Hepatocyte (in vitro differentiated cells): ENCODE measurements around the gene ADIRF. TPM values are rescaled to one million over a fixed set of nuclear protein-coding genes. Genes with fewer than 3 reads are reported as not detected.
"Not testable (repeated sequence)": the region's sequence is repeated elsewhere in the genome, so short reads cannot be mapped to it uniquely, and the experiment has no call there.

Experiments
- DNase-seq: peaks from one replicate; pipeline ENCODE4 v3.0.0-alpha.2; 2016; ENCODE audit warnings: low spot score
- H2AFZ ChIP-seq: fragments of 200-600 bp; sonication (generic); 2 replicates; pipeline ENCODE4 v1.6.0; 2016; ENCODE audit warnings: antibody characterized with exemption, mild to moderate bottlenecking
- H3K27ac ChIP-seq: fragments of 200-600 bp; sonication (generic); 2 replicates; pipeline ENCODE4 v1.5.1; 2016; ENCODE audit warnings: mild to moderate bottlenecking
- H3K27me3 ChIP-seq: fragments of 200-600 bp; sonication (generic); 2 replicates; pipeline ENCODE4 v1.6.1; 2016
- H3K36me3 ChIP-seq: fragments of 200-600 bp; sonication (generic); replicated peaks from 2 replicates; pipeline ENCODE4 v1.5.1; 2016; ENCODE audit warnings: low read depth; ENCODE audit not compliant: insufficient read depth
- H3K4me1 ChIP-seq: fragments of 200-600 bp; sonication (generic); 2 replicates; pipeline ENCODE4 v1.5.1; 2016; ENCODE audit warnings: mild to moderate bottlenecking, moderate library complexity; ENCODE audit not compliant: insufficient read depth
- H3K4me2 ChIP-seq: fragments of 200-600 bp; sonication (generic); 2 replicates; pipeline ENCODE4 v1.6.0; 2016
- H3K4me3 ChIP-seq: fragments of 200-600 bp; sonication (generic); 2 replicates; pipeline ENCODE4 v1.5.1; 2016; ENCODE audit warnings: mild to moderate bottlenecking
- H3K79me2 ChIP-seq: fragments of 200-600 bp; sonication (generic); 2 replicates; pipeline ENCODE4 v1.6.0; 2017; ENCODE audit warnings: mild to moderate bottlenecking
- H3K9me2 ChIP-seq: fragments of 200-600 bp; sonication (generic); replicated peaks from 2 replicates; pipeline ENCODE4 v1.6.0; 2017; ENCODE audit warnings: mild to moderate bottlenecking; ENCODE audit not compliant: insufficient read depth
- H3K9me3 ChIP-seq: fragments of 200-600 bp; sonication (generic); 2 replicates; pipeline ENCODE4 v1.5.1; 2016; ENCODE audit warnings: low read depth, mild to moderate bottlenecking
- H4K20me1 ChIP-seq: fragments of 200-600 bp; sonication (generic); 2 replicates; pipeline ENCODE4 v1.6.0; 2016; ENCODE audit warnings: mild to moderate bottlenecking; ENCODE audit not compliant: insufficient read depth, poor library complexity, severe bottlenecking
- EZH2 ChIP-seq: fragments of 200-600 bp; sonication (generic); IDR thresholded peaks from 2 replicates; pipeline ENCODE4 v1.6.1; 2016; ENCODE audit warnings: antibody characterized with exemption, mild to moderate bottlenecking, borderline replicate concordance
- EZH2phosphoT487 ChIP-seq: fragments of 200-600 bp; sonication (generic); IDR thresholded peaks from one replicate; pipeline ENCODE4 v1.6.1; 2018; ENCODE audit warnings: antibody characterized with exemption, mild to moderate bottlenecking, low read depth, moderate library complexity; ENCODE audit not compliant: unreplicated experiment, severe bottlenecking
- WGBS: methylation state at CpG from one replicate; pipeline ENCODE4 v1.1.6; 2016; ENCODE audit warnings: low lambda C conversion rate; ENCODE audit errors: missing lambda C conversion rate; 5-methylcytosine and 5-hydroxymethylcytosine counted together
- polyA plus RNA-seq: library from polyadenylated mRNA; unstranded; fragments of >200 nt; fragmentation: Nextera tagmentation; extraction: Ambion mirVana; gene quantifications from 2 replicates; pipeline ENCODE4 v1.2.1, GENCODE V29; 2016
- total RNA-seq: library from RNA; depleted of rRNA; stranded (reverse); fragments of >200 nt; gene quantifications from 2 replicates; pipeline ENCODE4 v1.2.3, GENCODE V29; 2014
- TF ChIP-seq, protein P1 (sequence below): fragments of 200-600 bp; sonication (generic); IDR thresholded peaks from 2 replicates; pipeline ENCODE4 v1.5.1; 2016; ENCODE audit warnings: antibody characterized with exemption, mild to moderate bottlenecking; ENCODE audit not compliant: poor library complexity

The ADIRF gene
- total and polyA plus RNA-seq, 2 experiments from 2014 or later, result not detected

- Histone ChIP-seq H3K79me2 (no peaks in the 10 kb centered on the region), H2AFZ (no peak overlapping the region), H3K4me3 (no peak overlapping the region), H3K36me3 (no peaks in the 10 kb centered on the region), H3K27me3 (no peaks in the 10 kb centered on the region), H3K9me2 (no peaks in the 10 kb centered on the region), H3K4me1 (no peaks in the 10 kb centered on the region), H4K20me1 (no peaks in the 10 kb centered on the region), H3K4me2 (no peak overlapping the region), H3K27ac (no peak overlapping the region), H3K9me3 (no peaks in the 10 kb centered on the region)
- WGBS, result 79% methylated on average over 6 of the region's 6 CpGs
- DNase-seq, result no peak
- TF ChIP-seq EZH2phosphoT487 (no peak), EZH2 (no peak)
- TF ChIP-seq, protein P1, sequence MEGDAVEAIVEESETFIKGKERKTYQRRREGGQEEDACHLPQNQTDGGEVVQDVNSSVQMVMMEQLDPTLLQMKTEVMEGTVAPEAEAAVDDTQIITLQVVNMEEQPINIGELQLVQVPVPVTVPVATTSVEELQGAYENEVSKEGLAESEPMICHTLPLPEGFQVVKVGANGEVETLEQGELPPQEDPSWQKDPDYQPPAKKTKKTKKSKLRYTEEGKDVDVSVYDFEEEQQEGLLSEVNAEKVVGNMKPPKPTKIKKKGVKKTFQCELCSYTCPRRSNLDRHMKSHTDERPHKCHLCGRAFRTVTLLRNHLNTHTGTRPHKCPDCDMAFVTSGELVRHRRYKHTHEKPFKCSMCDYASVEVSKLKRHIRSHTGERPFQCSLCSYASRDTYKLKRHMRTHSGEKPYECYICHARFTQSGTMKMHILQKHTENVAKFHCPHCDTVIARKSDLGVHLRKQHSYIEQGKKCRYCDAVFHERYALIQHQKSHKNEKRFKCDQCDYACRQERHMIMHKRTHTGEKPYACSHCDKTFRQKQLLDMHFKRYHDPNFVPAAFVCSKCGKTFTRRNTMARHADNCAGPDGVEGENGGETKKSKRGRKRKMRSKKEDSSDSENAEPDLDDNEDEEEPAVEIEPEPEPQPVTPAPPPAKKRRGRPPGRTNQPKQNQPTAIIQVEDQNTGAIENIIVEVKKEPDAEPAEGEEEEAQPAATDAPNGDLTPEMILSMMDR, result no peak
These were observed 30.7 kb upstream of the ADIRF start for GRCh38 chr10:86937502-86938154.

DNA sequence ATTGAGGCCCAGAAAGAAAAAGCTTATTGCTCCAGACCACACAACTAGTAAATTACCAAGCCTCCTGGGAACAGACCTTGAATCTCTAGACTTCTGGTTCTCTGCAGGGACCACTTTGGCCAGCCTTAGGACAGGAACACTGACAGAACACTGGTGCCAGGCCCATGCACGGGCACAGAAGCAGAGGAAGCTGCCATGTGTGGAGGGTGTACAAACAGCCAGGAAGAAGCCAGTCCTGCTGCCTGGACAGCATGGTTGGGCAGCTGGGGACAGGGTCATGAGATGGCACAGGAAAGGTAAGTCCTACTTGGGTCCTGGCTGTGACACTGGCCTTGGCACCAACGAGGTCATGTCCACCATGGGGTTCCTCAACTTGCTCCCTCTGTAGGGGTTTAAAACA lies 30.0 kb upstream of the ADIRF start:
- Histone ChIP-seq H3K27me3 (no peaks in the 10 kb centered on the region), H4K20me1 (no peaks in the 10 kb centered on the region), H3K4me3 (no peak overlapping the region), H3K4me2 (no peak overlapping the region), H3K9me3 (no peaks in the 10 kb centered on the region), H3K27ac (no peak overlapping the region), H3K9me2 (no peaks in the 10 kb centered on the region), H2AFZ (no peak overlapping the region), H3K79me2 (no peaks in the 10 kb centered on the region), H3K36me3 (no peaks in the 10 kb centered on the region), H3K4me1 (no peaks in the 10 kb centered on the region)
- WGBS, result 94% methylated on average over 2 of the region's 2 CpGs
- DNase-seq, result no peak
- no peak for TF ChIP-seq EZH2phosphoT487
- no peak for TF ChIP-seq EZH2
- TF ChIP-seq, protein P1, result no peak

GRCh38 chr10:86940076-86940475 lies 28.2 kb upstream of the ADIRF start:
- not testable (repeated sequence) for H3K4me1 ChIP-seq, H3K27ac ChIP-seq, H2AFZ ChIP-seq, H3K79me2 ChIP-seq, DNase-seq, H3K4me3 ChIP-seq, H4K20me1 ChIP-seq, H3K27me3 ChIP-seq, H3K36me3 ChIP-seq, H3K9me2 ChIP-seq, H3K9me3 ChIP-seq
- WGBS, result 97% methylated on average over 16 of the region's 16 CpGs
- H3K4me2 ChIP-seq, result peak overlapping the region; percentile 80

DNA sequence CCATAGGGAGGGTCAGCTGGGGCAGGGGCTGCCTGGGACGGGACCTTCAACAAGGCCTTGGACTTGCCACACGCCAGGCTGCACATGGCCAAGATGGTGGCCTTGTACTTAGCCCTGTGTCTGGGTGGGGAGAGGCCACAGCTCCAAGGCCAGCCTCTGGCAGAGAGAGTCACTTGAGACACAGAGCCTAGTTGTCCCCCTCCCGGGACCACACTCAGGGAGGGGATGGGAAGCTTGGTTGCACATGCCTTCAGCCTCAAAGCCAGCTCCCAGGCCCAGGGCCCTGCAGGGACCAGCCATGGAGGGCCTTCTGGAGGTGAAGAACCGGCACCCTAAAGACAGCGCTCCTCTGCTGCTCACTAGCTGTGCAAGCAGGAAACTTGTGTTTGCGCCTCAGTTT lies 27.6 kb upstream of the ADIRF start:
- Histone ChIP-seq H3K36me3 (no peaks in the 10 kb centered on the region), H3K9me3 (no peaks in the 10 kb centered on the region), H4K20me1 (no peaks in the 10 kb centered on the region), H3K9me2 (no peaks in the 10 kb centered on the region), H3K79me2 (no peaks in the 10 kb centered on the region), H3K4me2 (no peak overlapping the region), H3K4me3 (no peak overlapping the region), H3K27ac (no peak overlapping the region), H3K27me3 (no peaks in the 10 kb centered on the region), H2AFZ (no peak overlapping the region), H3K4me1 (no peaks in the 10 kb centered on the region)
- 94% methylated on average over 6 of the region's 6 CpGs for WGBS
- no peak for DNase-seq
- TF ChIP-seq EZH2phosphoT487 (no peak), EZH2 (no peak)
- TF ChIP-seq, protein P1, result no peak
